ENCODE data around the gene PTPRM. TPM values are rescaled to one million over a fixed set of nuclear protein-coding genes. Genes with fewer than 3 reads are reported as not detected.

Gene PTPRM
- total RNA-seq, 2 experiments from 2014 or later = 2.1 to 3.0 TPM

GRCh38 chr18:8130096-8130495, 563.0 kb downstream of the PTPRM start:
- intact Hi-C loops (cut with micrococcal nuclease) = no loop called here
- Mint-ChIP-seq H3K4me3 (no peak overlapping the region), H3K9me3 (no peaks in the 10 kb centered on the region), H3K27ac (no peak overlapping the region), H3K36me3 (ENCODE audit: low read depth) (no peaks in the 10 kb centered on the region), H3K27me3 (no peaks in the 10 kb centered on the region), H3K4me1 (ENCODE audit: low read depth) (no peaks in the 10 kb centered on the region)
- ATAC-seq (no peak), DNase-seq (no peak)
- POLR2A ChIA-PET = no interaction called here
- TF ChIP-seq CTCF (IDR thresholded peaks at IDR 0.05) = no peak
- CTCF ChIA-PET = no interaction called here

GRCh38 chr18:8133032-8133431, 565.9 kb downstream of the PTPRM start:
- Mint-ChIP-seq H3K36me3 (ENCODE audit: low read depth) (no peaks in the 10 kb centered on the region), H3K4me1 (ENCODE audit: low read depth) (no peaks in the 10 kb centered on the region), H3K27ac (no peak overlapping the region), H3K27me3 (no peaks in the 10 kb centered on the region), H3K9me3 (no peaks in the 10 kb centered on the region), H3K4me3 (no peak overlapping the region)
- no peak for TF ChIP-seq CTCF (IDR thresholded peaks at IDR 0.05)
- ATAC-seq (no peak), DNase-seq (no peak)
- ChIA-PET CTCF (no interaction called here), POLR2A (no interaction called here)
- intact Hi-C loops (cut with micrococcal nuclease) = no loop called here

GRCh38 chr18:8133888-8134287, 566.8 kb downstream of the PTPRM start:
- Mint-ChIP-seq H3K9me3 (peaks cover 3% of the 10 kb centered on the region), H3K27me3 (no peaks in the 10 kb centered on the region), H3K36me3 (ENCODE audit: low read depth) (no peaks in the 10 kb centered on the region), H3K4me3 (no peak overlapping the region), H3K27ac (no peak overlapping the region), H3K4me1 (ENCODE audit: low read depth) (no peaks in the 10 kb centered on the region)
- DNase-seq (no peak), ATAC-seq (no peak)
- intact Hi-C loops (cut with micrococcal nuclease) = no loop called here
- TF ChIP-seq CTCF (IDR thresholded peaks at IDR 0.05) = no peak
- CTCF ChIA-PET = no interaction called here
- POLR2A ChIA-PET = no interaction called here

- ATAC-seq (no peak), DNase-seq (no peak)
- intact Hi-C loops (cut with micrococcal nuclease) = no loop called here
- no peak for TF ChIP-seq CTCF (IDR thresholded peaks at IDR 0.05)
- no peaks in the 10 kb centered on the region for H3K4me1 Mint-ChIP-seq (ENCODE audit: low read depth)
- peaks cover 3% of the 10 kb centered on the region for H3K9me3 Mint-ChIP-seq
- no peak overlapping the region for H3K27ac Mint-ChIP-seq
- H3K36me3 Mint-ChIP-seq (ENCODE audit: low read depth) = no peaks in the 10 kb centered on the region
- CTCF ChIA-PET = no interaction called here
- H3K4me3 Mint-ChIP-seq = no peak overlapping the region
- POLR2A ChIA-PET = no interaction called here
- H3K27me3 Mint-ChIP-seq = no peaks in the 10 kb centered on the region
These were observed 572.0 kb downstream of the PTPRM start for GRCh38 chr18:8139127-8139527.

- Mint-ChIP-seq H3K4me3 (no peak overlapping the region), H3K9me3 (peaks cover 3% of the 10 kb centered on the region), H3K36me3 (ENCODE audit: low read depth) (no peaks in the 10 kb centered on the region), H3K27me3 (no peaks in the 10 kb centered on the region), H3K4me1 (ENCODE audit: low read depth) (no peaks in the 10 kb centered on the region), H3K27ac (no peak overlapping the region)
- no peak for TF ChIP-seq CTCF (IDR thresholded peaks at IDR 0.05)
- CTCF ChIA-PET = no interaction called here
- intact Hi-C loops (cut with micrococcal nuclease) = no loop called here
- POLR2A ChIA-PET = no interaction called here
- ATAC-seq (no peak), DNase-seq (no peak)
These were observed 572.8 kb downstream of the PTPRM start for GRCh38 chr18:8139891-8140406.

All from activated CD8-positive, alpha-beta T cell treated with anti-CD3 and anti-CD28 coated beads for 36 hours (primary cell).